ENCODE results near the gene DOLK. TPM values are rescaled to one million over a fixed set of nuclear protein-coding genes. Genes with fewer than 3 reads are reported as not detected.
A peak's percentile ranks its signal among the peaks of the same experiment; 100 is the strongest.

DOLK gene
- total RNA-seq, 1 donor from 2014 or later, result 20.7 TPM

DNA sequence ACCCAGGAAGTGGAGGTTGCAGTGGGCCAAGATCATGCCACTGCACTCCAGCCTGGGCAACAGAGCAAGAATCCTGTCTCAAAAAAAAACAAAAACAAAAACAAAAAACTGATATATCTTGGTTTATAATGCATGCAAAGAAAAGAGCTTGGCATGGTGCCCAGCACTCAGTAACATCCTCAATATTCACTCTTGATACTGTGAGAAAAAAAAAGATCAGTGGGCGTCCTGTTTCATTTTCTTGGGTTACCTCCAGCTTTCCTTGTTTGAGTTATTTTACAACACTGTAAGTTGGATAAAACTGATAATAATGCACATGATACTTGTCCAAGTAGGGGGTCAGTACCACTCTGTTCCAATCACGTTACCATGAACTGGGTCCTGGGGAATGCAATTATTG, 18.8 kb downstream of the DOLK start:
- Mint-ChIP-seq H3K36me3 (ENCODE audit: low read depth) (no peaks in the 10 kb centered on the region), H3K4me3 (no peak overlapping the region), H3K27me3 (ENCODE audit: low read depth) (no peaks in the 10 kb centered on the region), H3K4me1 (peaks cover 5% of the 10 kb centered on the region), H3K27ac (ENCODE audit: unreplicated experiment) (no peak overlapping the region), H3K9me3 (no peaks in the 10 kb centered on the region)
- TF ChIP-seq, protein P1, sequence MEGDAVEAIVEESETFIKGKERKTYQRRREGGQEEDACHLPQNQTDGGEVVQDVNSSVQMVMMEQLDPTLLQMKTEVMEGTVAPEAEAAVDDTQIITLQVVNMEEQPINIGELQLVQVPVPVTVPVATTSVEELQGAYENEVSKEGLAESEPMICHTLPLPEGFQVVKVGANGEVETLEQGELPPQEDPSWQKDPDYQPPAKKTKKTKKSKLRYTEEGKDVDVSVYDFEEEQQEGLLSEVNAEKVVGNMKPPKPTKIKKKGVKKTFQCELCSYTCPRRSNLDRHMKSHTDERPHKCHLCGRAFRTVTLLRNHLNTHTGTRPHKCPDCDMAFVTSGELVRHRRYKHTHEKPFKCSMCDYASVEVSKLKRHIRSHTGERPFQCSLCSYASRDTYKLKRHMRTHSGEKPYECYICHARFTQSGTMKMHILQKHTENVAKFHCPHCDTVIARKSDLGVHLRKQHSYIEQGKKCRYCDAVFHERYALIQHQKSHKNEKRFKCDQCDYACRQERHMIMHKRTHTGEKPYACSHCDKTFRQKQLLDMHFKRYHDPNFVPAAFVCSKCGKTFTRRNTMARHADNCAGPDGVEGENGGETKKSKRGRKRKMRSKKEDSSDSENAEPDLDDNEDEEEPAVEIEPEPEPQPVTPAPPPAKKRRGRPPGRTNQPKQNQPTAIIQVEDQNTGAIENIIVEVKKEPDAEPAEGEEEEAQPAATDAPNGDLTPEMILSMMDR (conservative IDR thresholded peaks at IDR 0.05), result no peak
- DNase-seq (ENCODE audit: low read depth, low spot score), result no peak

DNA sequence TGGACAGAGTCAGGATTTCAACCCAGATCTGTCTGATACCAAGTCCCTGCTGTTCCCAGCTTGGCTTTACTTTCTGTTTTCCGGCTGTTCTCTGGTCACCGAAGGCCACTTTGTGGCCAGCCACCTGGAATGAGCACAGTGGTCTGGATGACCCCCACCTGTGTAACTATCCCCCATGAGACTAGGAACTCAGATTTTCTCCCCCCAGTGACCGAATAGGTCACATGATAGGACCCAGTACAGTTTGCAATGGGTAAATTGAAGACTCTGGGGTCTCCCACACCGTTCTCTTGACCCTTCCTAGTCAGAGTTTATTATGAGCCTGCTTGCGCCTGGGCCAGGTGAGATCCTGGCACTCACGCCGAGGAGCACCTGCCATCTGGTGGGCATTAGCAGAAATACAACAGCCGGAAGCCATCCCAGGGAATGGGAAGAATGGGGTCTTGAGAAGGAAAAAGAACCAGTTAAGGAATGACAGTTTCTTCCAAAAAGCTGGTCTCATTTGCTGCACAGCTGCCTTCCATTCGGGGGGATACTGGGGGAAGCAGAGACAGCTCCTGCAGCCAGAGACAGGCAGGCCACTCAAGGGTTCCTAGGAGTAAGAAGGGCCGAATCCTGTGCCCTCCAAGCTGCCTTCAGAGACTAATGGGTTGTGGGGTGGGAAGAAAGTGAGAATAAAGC, 19.5 kb downstream of the DOLK start:
- Mint-ChIP-seq H3K4me1 (peaks cover 5% of the 10 kb centered on the region), H3K27ac (ENCODE audit: unreplicated experiment) (no peak overlapping the region), H3K9me3 (no peaks in the 10 kb centered on the region), H3K27me3 (ENCODE audit: low read depth) (no peaks in the 10 kb centered on the region), H3K4me3 (peak overlapping the region; percentile 52), H3K36me3 (ENCODE audit: low read depth) (no peaks in the 10 kb centered on the region)
- TF ChIP-seq, protein P1 (conservative IDR thresholded peaks at IDR 0.05), result peak; percentile 85
- DNase-seq (ENCODE audit: low read depth, low spot score), result peak; percentile 58

DNA sequence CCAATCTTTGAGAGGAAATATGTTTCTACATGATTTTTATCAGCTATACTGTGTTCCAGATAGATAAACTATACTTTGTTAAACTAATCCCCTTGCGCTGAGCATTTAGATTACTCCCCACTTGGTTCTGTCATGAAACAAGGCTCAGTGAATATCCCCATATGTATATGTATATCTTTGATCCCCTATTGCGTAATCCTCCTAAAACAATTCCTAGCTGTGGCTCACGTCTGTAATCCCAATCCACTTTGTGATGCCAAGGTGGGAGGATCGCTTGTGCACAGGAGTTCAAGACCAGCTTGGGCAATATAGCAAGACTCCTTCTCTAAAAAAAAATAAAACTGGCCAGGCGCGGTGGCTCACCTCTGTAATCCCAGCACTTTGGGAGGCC, 23.9 kb downstream of the DOLK start:
- TF ChIP-seq, protein P1 (conservative IDR thresholded peaks at IDR 0.05), result no peak
- DNase-seq (ENCODE audit: low read depth, low spot score), result no peak
- no peak overlapping the region for H3K27ac Mint-ChIP-seq (ENCODE audit: unreplicated experiment)
- H3K27me3 Mint-ChIP-seq (ENCODE audit: low read depth), result no peaks in the 10 kb centered on the region
- H3K4me1 Mint-ChIP-seq, result peaks cover 16% of the 10 kb centered on the region
- H3K36me3 Mint-ChIP-seq (ENCODE audit: low read depth), result no peaks in the 10 kb centered on the region
- H3K4me3 Mint-ChIP-seq, result peak overlapping the region; percentile 57
- H3K9me3 Mint-ChIP-seq, result no peaks in the 10 kb centered on the region

DNA sequence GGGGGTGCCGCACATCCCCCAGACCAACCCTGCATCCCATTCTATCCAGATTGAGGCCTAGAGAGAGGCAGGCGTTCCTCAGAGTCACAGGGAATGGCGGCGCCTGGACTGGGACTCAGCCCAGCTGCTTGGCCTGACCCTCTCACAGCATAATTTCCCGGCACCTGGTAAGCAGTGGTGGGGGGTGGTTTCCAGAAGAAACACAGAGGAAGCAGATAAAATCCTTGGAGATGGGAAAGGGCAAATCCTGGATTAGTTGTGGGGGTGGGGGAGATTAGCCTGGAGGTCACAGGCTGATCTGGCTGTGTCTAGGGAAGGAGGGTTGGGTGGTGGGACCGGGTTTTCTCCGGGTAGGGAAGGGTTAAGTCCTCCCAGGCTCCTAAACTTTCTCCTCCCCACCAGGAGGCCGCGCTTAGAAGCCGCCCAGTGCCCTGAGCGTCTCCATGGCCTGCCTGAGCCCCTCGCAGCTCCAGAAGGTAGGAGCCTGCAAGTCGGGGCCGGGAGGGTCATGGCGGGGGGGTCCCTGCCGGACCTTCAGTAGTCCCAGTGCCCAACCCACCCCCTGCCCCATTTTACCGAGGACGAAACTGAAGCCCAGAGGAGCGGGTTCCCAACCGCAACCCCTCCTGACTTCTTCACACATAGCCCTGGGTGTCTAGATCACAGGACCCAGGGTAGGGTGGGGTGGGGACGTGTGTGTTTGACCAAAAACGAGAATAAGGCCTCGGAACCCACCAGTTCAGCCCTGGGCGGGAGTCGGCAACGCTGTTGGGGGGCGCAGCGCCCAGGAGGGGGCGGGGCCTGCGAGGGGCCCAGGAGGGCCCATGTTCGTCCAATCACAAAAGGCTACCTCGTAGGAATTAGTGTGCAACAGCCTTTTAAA, 25.3 kb downstream of the DOLK start:
- TF ChIP-seq, protein P1 (conservative IDR thresholded peaks at IDR 0.05), result no peak
- peak overlapping the region; percentile 89 for H3K4me3 Mint-ChIP-seq
- peaks cover 12% of the 10 kb centered on the region for H3K4me1 Mint-ChIP-seq
- H3K27me3 Mint-ChIP-seq (ENCODE audit: low read depth), result no peaks in the 10 kb centered on the region
- H3K27ac Mint-ChIP-seq (ENCODE audit: unreplicated experiment), result peak overlapping the region; percentile 96
- peak; percentile 54 for DNase-seq (ENCODE audit: low read depth, low spot score)
- H3K9me3 Mint-ChIP-seq, result no peaks in the 10 kb centered on the region
- no peaks in the 10 kb centered on the region for H3K36me3 Mint-ChIP-seq (ENCODE audit: low read depth)

DNA sequence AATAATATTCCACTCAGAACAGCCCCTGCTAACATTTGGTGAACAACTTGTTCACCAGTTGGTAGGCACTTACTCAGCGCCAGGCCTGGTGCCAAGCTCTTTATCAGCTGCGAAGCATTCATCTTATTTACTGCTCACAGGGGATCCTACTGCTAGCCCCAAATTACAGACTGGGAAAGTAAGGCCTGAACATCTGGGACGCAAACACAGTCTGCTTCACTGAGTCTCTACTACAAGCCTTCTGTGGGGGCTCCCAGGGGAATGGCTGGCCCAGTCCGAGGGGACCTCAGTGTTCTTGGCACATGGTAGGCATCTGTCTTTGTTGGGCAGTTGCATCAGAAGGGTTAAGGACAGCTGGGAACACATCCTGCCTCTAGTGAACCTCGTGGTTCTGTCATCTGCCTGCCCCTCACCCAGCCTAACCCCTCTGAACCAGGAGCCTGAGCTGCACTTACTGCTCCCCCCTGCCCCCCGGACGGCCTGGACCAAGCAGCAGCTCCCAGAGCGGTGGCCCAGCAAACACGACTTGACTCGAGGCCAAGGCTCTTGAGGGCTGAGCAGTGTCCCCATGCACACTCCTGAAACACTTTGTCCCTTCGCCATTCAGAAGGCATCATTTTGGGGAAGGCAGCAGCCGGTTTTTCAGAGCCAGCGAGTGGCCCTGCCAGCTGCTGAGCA, 26.9 kb downstream of the DOLK start, which contains the start of gene PHYHD1:
TSS of gene PHYHD1 (plus strand) at position 602 of the 678 bp plus-strand sequence. CDS start 1,342 bp downstream, outside the sequence.
- Mint-ChIP-seq H3K4me1 (peaks cover 12% of the 10 kb centered on the region), H3K36me3 (ENCODE audit: low read depth) (no peaks in the 10 kb centered on the region), H3K4me3 (peak within 1 kb of the TSS; percentile 89), H3K9me3 (no peaks in the 10 kb centered on the region), H3K27me3 (ENCODE audit: low read depth) (no peaks in the 10 kb centered on the region), H3K27ac (ENCODE audit: unreplicated experiment) (peak within 1 kb of the TSS; percentile 96)
- no peak for DNase-seq (ENCODE audit: low read depth, low spot score)
- TF ChIP-seq, protein P1 (conservative IDR thresholded peaks at IDR 0.05), result no peak
